AG10803 (cell line): ENCODE measurements around the gene HMGA1.

Experiments used
- DNase-seq: peaks from one replicate; pipeline ENCODE4 v3.0.0; 2010; ENCODE audit warnings: low read depth
- H3K4me3 ChIP-seq: 2 replicates; pipeline ENCODE4 v1.5.1; 2011; ENCODE audit warnings: mild to moderate bottlenecking, low read length, control low read depth
- TF ChIP-seq, protein P1 (sequence below): conservative IDR thresholded peaks from 2 replicates; pipeline ENCODE4 v1.5.1; 2011; ENCODE audit warnings: mild to moderate bottlenecking, low read length, control low read depth, inconsistent platforms

HMGA1 gene

DNA sequence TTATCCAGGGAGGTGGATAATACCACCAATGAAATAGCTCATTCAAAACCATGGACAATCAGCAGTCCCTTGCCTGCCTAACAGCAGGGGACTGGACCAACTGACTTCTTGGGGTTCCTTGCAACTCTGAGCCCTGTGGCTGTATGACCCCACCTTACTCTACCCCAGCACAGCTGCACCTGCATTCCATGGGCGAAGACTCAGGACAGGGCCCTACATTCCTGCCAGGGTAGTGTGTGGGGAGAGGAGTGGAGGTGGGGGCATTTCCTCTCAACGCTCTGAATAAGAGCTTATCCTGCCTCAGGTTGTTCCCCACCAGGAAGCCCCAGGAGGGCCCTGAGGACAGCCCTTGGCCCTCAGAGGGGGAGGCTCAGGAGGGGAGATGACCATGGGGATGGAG, 30.8 kb upstream of the HMGA1 start:
- H3K4me3 ChIP-seq: no peak overlapping the region
- TF ChIP-seq, protein P1, sequence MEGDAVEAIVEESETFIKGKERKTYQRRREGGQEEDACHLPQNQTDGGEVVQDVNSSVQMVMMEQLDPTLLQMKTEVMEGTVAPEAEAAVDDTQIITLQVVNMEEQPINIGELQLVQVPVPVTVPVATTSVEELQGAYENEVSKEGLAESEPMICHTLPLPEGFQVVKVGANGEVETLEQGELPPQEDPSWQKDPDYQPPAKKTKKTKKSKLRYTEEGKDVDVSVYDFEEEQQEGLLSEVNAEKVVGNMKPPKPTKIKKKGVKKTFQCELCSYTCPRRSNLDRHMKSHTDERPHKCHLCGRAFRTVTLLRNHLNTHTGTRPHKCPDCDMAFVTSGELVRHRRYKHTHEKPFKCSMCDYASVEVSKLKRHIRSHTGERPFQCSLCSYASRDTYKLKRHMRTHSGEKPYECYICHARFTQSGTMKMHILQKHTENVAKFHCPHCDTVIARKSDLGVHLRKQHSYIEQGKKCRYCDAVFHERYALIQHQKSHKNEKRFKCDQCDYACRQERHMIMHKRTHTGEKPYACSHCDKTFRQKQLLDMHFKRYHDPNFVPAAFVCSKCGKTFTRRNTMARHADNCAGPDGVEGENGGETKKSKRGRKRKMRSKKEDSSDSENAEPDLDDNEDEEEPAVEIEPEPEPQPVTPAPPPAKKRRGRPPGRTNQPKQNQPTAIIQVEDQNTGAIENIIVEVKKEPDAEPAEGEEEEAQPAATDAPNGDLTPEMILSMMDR: no peak
- no peak for DNase-seq

DNA sequence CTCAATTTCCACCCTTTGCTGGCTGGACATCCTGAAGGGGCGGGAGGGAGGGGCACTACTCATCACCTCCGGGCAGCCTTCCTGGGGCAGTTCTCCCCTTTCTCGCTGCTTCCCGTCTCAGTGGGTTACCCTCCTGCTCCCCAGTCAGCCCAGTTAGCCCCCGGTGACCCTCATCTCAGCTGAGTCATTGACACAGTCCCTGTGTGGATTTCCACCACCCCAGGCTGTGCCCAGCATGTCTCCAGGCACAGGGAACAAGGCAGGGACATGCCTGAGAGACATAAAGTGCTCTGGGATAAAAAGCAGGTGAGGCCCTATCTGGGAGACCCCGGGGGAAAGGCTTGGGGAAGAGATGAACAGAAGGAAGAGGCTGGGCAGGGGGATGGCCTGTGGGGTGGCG, 29.9 kb upstream of the HMGA1 start:
- H3K4me3 ChIP-seq: no peak overlapping the region
- TF ChIP-seq, protein P1: no peak

DNA sequence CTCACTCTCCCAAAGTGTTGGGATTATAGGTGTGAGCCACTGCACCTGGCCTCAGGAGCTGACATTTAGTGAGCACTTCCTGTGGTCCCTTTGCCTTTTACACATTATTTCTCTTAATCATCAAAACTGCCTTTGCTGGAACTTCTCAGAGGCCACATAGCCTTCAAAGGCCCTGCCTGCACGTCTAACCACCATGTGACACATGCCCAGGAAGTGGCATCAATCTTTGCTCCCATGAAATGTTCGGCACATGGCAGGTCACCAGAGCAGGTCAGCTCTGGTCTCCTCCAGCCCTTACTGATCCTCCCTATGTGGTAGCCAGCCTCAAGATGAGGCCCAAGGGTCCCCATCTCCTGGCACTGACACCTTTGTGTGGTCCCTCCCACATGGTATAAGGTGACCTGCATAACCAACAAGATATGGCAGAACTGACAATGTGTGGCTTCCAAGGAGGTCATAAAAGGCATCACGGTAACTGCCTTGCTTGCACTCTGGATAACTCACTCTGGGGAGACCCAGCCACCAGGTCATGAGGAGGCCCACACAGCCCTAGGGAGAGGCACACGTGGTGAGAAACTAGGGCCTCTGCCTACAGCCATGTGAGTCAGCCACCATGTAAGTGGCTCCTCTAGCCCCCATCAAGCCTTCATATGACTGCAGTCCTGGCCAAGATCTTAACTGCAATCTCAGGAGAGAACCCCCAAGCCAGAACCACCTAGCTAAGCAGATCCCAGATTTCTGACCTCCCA, 28.8 kb upstream of the HMGA1 start:
- no peak for DNase-seq
- TF ChIP-seq, protein P1: no peak
- H3K4me3 ChIP-seq: no peak overlapping the region

More for the DNA sequence above, 29.9 kb upstream of the HMGA1 start:
- DNase-seq: no peak

DNA sequence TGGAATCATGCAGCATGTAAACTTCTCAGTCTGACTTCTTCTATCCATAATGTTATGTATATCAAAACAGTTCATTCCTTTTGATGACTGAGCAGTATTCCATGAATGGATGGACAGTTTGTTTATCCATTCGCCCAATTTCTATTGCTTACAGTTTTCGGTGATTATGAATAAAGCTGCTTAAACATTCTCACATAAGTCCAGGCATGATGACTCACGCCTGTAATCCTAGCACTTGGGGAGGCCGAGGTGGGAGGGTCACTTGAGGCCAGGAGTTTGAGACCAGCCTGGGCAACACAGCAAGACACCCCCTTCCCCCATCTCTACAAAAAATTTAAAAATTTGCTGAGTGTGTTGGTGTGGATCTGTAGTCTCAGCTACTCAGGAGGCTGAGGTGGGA, 22.9 kb upstream of the HMGA1 start:
- TF ChIP-seq, protein P1: no peak
- no peak for DNase-seq
- no peak overlapping the region for H3K4me3 ChIP-seq

DNA sequence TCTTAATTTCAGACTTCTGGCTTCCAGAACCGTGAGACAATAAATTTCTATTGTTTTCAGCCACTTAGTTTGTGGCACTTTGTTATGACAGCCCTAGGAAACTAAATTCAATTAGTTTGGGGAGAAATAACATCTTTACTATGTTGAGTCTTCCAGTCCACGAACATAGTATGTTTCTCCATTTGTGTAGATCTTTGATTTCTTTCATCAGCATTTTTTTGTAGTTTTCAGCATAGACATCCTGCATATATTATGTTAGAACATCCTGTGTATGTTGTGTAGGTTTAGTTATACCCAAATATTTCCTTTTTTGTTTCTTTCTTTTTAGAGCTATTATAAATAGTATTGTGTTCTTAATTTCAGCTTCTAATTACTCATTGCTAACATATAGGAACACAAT, 18.0 kb upstream of the HMGA1 start:
- no peak for DNase-seq
- H3K4me3 ChIP-seq: no peak overlapping the region
- TF ChIP-seq, protein P1: no peak

DNA sequence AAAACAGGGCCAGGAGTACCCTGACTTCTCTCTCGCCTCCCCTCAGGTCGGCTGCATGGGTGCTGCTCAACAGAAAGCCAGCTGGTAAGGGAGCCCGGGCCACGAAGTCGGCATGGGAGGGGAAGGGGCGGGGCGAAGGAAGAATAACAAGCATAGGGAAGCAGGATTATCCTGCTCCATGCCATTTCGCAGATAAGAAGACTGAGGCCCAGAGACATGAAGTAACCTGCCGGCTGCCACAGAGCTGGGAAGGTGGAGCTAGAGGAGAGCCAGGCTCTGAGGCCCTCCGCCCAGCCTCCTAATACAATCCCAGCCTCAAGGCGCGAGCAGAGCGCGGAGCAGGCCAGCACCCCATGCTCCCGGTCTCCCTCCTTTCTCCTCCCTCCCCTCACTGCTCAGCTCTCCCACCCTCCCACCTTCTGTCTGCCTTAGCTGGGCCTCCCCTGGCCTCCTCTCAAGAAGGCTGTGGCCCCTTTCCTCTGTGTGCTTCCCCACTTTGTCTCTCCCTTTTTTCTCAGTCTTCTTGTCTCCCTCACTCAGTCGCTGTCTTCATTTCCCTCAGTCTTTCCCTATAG, 13.2 kb upstream of the HMGA1 start:
- no peak for DNase-seq

More for the DNA sequence above, 13.2 kb upstream of the HMGA1 start:
- TF ChIP-seq, protein P1: no peak
- H3K4me3 ChIP-seq: peak overlapping the region; percentile 54
